ENCODE results near the gene ZNF488. TPM values are rescaled to one million over a fixed set of nuclear protein-coding genes. Genes with fewer than 3 reads are reported as not detected.

Gene ZNF488
- total RNA-seq, 4 donors from 2014 or later, result 0.19 TPM; not detected in 3

DNA sequence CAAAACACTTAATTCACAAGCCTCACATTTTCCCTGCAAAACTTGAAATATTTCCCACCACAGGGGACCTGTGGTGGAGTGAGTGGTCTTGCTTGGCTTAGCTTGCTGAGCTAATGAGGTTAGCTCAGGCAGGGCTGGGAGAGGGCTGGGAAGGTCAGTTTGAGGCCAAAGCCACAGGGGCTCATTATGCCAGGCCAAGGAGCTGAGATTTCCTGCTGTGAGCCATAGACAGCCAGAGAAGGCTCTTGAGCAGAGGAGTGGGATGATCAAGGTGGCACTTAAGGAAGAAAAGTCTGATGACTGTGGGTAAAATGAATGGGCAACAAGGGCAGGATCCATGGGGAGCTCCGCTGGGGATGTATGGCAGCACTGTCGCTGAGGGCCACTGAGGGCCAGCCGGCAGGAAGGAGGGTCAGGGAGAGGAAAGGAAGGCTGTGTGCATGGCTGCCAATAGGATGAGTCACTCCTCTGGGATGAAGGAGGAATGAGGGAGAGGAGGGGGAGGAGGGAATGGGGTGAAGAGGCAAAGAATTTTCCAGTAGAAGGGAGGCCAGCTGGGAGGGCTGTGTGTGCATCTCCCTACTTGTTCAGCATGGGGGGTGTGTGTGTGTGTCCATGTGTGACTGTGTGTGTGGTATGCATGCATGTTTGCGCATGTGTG is 18.7 kb upstream of the ZNF488 start:
- TF ChIP-seq, protein P1, sequence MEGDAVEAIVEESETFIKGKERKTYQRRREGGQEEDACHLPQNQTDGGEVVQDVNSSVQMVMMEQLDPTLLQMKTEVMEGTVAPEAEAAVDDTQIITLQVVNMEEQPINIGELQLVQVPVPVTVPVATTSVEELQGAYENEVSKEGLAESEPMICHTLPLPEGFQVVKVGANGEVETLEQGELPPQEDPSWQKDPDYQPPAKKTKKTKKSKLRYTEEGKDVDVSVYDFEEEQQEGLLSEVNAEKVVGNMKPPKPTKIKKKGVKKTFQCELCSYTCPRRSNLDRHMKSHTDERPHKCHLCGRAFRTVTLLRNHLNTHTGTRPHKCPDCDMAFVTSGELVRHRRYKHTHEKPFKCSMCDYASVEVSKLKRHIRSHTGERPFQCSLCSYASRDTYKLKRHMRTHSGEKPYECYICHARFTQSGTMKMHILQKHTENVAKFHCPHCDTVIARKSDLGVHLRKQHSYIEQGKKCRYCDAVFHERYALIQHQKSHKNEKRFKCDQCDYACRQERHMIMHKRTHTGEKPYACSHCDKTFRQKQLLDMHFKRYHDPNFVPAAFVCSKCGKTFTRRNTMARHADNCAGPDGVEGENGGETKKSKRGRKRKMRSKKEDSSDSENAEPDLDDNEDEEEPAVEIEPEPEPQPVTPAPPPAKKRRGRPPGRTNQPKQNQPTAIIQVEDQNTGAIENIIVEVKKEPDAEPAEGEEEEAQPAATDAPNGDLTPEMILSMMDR (IDR thresholded peaks at IDR 0.05; ENCODE audit: low read depth), result no peak

DNA sequence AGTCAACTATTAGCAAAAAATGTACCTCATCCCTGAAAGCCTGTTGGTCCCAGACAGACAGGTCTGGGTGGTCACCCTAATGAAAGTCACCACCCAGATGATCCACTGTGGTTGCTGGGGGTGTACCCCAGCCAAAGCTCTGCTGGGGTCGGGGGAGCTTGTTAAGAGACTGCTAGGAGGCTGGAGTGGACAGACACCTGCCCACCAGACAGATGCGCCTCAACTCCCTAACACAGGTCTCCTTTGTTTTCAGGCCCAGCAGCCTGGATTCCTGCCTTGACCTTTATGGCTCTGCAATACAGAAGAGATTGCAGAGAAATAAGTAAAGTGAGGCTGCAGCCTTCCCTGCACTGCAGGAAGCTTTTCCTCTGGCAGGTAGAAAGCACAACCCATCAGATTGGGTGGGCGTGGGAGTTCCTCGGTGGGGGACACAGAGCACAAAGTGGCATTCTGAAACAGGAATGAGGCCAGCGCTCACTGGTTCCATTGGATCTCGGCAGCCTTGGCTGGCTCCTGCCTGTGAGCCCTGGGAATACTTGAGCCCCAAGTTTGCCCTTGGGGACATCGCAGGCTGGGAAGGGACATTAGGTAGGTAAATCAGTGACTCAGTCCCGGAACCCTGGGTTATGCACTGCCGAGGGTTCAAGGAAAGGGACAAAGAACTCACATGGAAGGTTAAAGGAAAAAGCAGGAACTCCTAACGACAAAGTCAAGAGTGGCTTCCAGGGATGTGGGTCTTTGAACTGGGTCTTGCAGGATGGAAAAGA is 18.0 kb upstream of the ZNF488 start:
- TF ChIP-seq, protein P1 (IDR thresholded peaks at IDR 0.05; ENCODE audit: low read depth), result no peak

DNA sequence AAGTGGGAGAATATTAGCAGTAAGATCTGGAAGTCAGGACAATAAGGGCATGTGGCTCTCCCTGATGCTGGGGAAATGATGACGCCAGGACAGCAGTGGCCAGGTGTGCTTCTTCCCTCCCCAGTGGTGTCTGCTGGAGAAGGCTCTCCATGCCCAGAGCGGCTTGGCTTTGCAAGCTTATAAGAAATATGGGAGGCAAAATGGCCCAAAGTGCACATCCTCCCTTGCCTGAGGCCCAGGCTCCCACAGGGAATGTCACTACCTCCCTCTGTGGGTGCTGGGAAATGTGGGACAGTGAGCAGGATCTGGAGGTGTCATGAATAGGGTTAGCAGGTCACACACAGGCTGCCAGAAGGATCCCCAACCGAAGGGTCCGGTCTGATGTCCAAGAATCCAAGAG is 17.1 kb upstream of the ZNF488 start:
- TF ChIP-seq, protein P1 (IDR thresholded peaks at IDR 0.05; ENCODE audit: low read depth), result no peak

DNA sequence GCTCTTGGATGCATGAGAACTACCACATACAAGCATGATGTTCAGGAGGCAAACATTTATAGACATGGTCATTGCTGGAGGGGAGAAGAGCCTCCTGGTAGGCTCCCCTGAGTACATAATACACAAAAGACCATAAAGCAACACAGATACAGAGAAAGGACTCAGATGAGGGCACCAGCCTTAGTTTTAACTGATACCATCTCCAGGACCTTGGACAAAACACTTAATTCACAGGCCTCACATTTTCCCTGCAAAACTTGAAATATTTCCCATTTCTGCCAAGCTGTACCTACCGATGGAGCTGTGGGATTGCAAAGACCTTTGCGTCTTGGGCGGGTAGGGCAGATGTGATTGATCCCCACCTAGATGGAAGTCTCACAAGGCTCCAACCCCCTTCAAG is 16.7 kb upstream of the ZNF488 start:
- TF ChIP-seq, protein P1 (IDR thresholded peaks at IDR 0.05; ENCODE audit: low read depth), result no peak

DNA sequence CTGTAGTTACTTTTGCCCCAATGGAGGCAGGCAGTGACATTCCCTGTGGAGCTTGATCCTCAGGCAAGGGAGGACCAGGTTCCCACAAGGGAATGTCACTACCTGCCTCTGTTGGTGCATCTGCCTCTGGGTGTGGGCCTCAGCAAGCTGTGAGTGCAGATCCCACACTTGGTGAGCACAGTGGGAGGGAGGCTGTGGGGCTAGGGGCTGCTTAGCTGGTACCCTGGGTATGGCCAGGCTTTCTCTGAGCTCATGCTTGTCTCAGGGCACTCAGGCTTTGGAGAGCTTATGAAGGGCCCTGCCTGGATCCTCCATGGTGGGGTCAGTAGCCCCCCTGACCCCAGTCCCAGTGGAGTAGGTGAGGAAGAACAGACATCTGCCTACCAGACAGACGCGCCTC is 16.2 kb upstream of the ZNF488 start:
- TF ChIP-seq, protein P1 (IDR thresholded peaks at IDR 0.05; ENCODE audit: low read depth), result no peak

DNA sequence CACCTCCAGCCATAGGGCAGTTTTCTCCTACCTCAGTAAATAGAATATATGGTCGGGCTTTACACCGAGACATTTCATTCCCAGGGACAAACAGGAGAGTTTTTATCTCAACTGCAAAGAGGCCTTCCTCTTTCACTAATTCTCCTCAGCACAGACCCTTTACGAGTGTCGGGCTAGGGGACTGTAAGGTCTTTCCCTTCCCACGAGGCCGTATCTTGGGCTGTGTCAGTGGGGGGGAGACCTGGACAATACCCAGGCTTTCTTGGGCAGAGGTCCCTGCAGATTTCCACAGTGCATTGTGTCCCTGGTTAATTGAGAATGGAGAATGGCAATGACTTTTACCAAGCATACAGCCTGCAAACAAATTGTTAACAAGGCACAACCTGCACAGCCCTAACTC is 13.2 kb upstream of the ZNF488 start:
- TF ChIP-seq, protein P1 (IDR thresholded peaks at IDR 0.05; ENCODE audit: low read depth), result no peak

DNA sequence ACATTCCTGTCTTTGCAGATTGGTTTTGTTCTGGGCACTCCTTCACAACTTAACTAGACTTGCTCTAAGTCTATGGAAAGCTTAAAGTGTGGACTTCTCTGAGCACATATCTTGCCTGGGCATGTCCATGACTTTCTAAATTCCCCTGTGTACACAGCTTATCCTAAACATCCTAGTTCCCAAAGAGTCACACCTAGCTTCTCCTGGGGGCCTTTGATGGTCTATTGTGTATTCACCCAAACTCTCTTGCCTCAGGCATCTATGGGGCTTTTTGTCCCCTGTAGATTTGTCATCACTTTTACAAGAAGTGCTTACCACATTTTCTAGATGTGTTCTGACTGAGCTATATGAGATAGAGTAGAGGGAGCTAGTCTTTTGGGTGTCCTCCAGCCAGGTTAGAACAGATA is 12.2 kb upstream of the ZNF488 start:
- TF ChIP-seq, protein P1 (IDR thresholded peaks at IDR 0.05; ENCODE audit: low read depth), result no peak
